DMS53 (cell line): ENCODE measurements around the gene NSG1.
"Not testable (repeated sequence)": the region's sequence is repeated elsewhere in the genome, so short reads cannot be mapped to it uniquely, and the experiment has no call there.

Experiments
- DNase-seq: peaks from one replicate; lab custom pipeline; 2025; lab: John Stamatoyannopoulos, UW

The NSG1 gene

GRCh38 chr4:4386736-4387392 lies at the start of gene NSG1:
Gene NSG1, plus strand, starts transcription at chr4:4387102. Its CDS starts 528 bp downstream, at chr4:4387630.
- DNase-seq, result peak; percentile 57

GRCh38 chr4:4338210-4339001 lies 48.5 kb upstream of the NSG1 start:
- DNase-seq, result no peak

GRCh38 chr4:4339504-4340085 lies 47.3 kb upstream of the NSG1 start:
- DNase-seq, result no peak

- no peak for DNase-seq
These were observed 44.8 kb upstream of the NSG1 start for GRCh38 chr4:4341861-4342650.

- no peak for DNase-seq
These were observed 43.9 kb upstream of the NSG1 start for GRCh38 chr4:4343038-4343437.

- DNase-seq, result peak; percentile 47
These were observed 41.9 kb upstream of the NSG1 start for GRCh38 chr4:4344915-4345527.

- DNase-seq, result no peak
These were observed 39.3 kb upstream of the NSG1 start for GRCh38 chr4:4347585-4347984.

- DNase-seq, result not testable (repeated sequence)
These were observed 38.3 kb upstream of the NSG1 start for GRCh38 chr4:4348585-4348984.

- no peak for DNase-seq
These were observed 37.0 kb upstream of the NSG1 start for GRCh38 chr4:4349867-4350266.

GRCh38 chr4:4350909-4351308 lies 36.0 kb upstream of the NSG1 start:
- no peak for DNase-seq

GRCh38 chr4:4355302-4355701 lies 31.6 kb upstream of the NSG1 start:
- DNase-seq, result no peak

- DNase-seq, result no peak
These were observed 30.5 kb upstream of the NSG1 start for GRCh38 chr4:4356106-4357041.

GRCh38 chr4:4358093-4358854 lies 28.6 kb upstream of the NSG1 start:
- DNase-seq, result no peak

GRCh38 chr4:4361883-4362282 lies 25.0 kb upstream of the NSG1 start:
- no peak for DNase-seq

GRCh38 chr4:4362991-4363697 lies 23.8 kb upstream of the NSG1 start:
- DNase-seq, result no peak

GRCh38 chr4:4364061-4364460 lies 22.8 kb upstream of the NSG1 start:
- DNase-seq, result no peak

- DNase-seq, result no peak
These were observed 22.3 kb upstream of the NSG1 start for GRCh38 chr4:4364486-4365208.

GRCh38 chr4:4368809-4369580 lies 17.9 kb upstream of the NSG1 start:
- no peak for DNase-seq
